K562 (cell line): Measurements from ENCODE around the gene OTOA. TPM values are rescaled to one million over a fixed set of nuclear protein-coding genes. Genes with fewer than 3 reads are reported as not detected.

Experiments used
- ATAC-seq: fragments of 200-7000 bp; cut with Tn5 transposase; 3 replicates; pipeline ENCODE4 v1.9.1; 2020; ENCODE audit warnings: moderate library complexity
- BruUV-seq: library from RNA; stranded (reverse); fragments of 400-500 nt; replicated peaks from 2 replicates; lab custom pipeline; 2021; lab: Mats Ljungman, UMichigan
- CTCF ChIA-PET: fragments of 300-600 bp; formaldehyde crosslinking; extraction: SDS; loops from one replicate; lab custom pipeline; 2021; ENCODE audit warnings: low intra/inter-chr PET ratio; lab: Yijun Ruan, JAX
- POLR2A ChIA-PET: fragments of 300-600, 350-650 bp; sonication (Branson Sonifier 250); formaldehyde crosslinking; extraction: SDS; loops from one replicate; lab custom pipeline; 2021; ENCODE audit warnings: antibody characterized with exemption, inconsistent platforms; lab: Yijun Ruan, JAX
- DNase-seq, 4 experiments: peaks; one replicate each; pipeline versions ENCODE4 v3.0.0 to v3.0.0-alpha.2; 2011 to 2018; ENCODE audit warnings: low spot score in 3 of 4, mixed read lengths in 3 of 4; ENCODE audit errors: extremely low read depth in 1 of 4
- FAIRE-seq: peaks from 2 replicates; lab custom pipeline; 2011; peaks lifted over from hg19 to GRCh38; lab: Jason Lieb, UNC
- H2AFZ ChIP-seq: 2 replicates; pipeline ENCODE4 v1.6.0; 2011; ENCODE audit warnings: low read depth, low read length, control low read depth, inconsistent platforms
- H3K27ac ChIP-seq: fragments of 200-600 bp; 3 replicates; pipeline ENCODE4 v1.8.0; 2011; ENCODE audit warnings: low read depth, mild to moderate bottlenecking, control low read depth, inconsistent platforms, low read length, moderate library complexity, mixed read lengths; ENCODE audit errors: extremely low read depth
- H3K27me3 ChIP-seq, 2 experiments: fragments of 300-600 bp in 1 of 2; 2 replicates in 1 of 2; 3 replicates in 1 of 2; pipeline versions ENCODE4 v1.6.0 to v1.8.0; 2011; ENCODE audit warnings: inconsistent platforms in 2 of 2, low read length in 2 of 2, mild to moderate bottlenecking in 1 of 2, mixed read lengths in 1 of 2, moderate library complexity in 1 of 2; ENCODE audit not compliant: control insufficient read depth in 2 of 2, insufficient read depth in 2 of 2
- H3K36me3 ChIP-seq: fragments of 300-600 bp; 3 replicates; pipeline ENCODE4 v1.8.0; 2011; ENCODE audit warnings: mild to moderate bottlenecking, low read length, inconsistent platforms; ENCODE audit not compliant: control insufficient read depth, insufficient read depth
- H3K4me1 ChIP-seq, 2 experiments: fragments of 200-600 bp in 1 of 2; replicated peaks in 1 of 2; 2 replicates in 1 of 2; 3 replicates in 1 of 2; pipeline versions ENCODE4 v1.5.1 to v1.8.0; 2011; ENCODE audit warnings: inconsistent platforms in 2 of 2, low read length in 2 of 2, mild to moderate bottlenecking in 1 of 2, mixed read lengths in 1 of 2, moderate library complexity in 1 of 2; ENCODE audit not compliant: control insufficient read depth in 2 of 2, insufficient read depth in 2 of 2
- H3K4me2 ChIP-seq: 2 replicates; pipeline ENCODE4 v1.6.1; 2011; ENCODE audit warnings: low read length, control low read depth, inconsistent platforms, mixed read lengths; ENCODE audit not compliant: insufficient read depth
- H3K4me3 ChIP-seq: fragments of 200-600 bp; sonication (generic), shearing (Covaris generic); 2 replicates; pipeline ENCODE4 v1.5.1; 2016; ENCODE audit warnings: control low read depth, inconsistent platforms
- H3K79me2 ChIP-seq: fragments of 200-600 bp; 3 replicates; pipeline ENCODE4 v1.8.0; 2011; ENCODE audit warnings: low read length, inconsistent platforms; ENCODE audit not compliant: control insufficient read depth, insufficient read depth
- H3K9ac ChIP-seq, 2 experiments: 2 replicates each; pipeline versions ENCODE4 v1.6.0 to v1.6.1; 2011; ENCODE audit warnings: low read depth in 2 of 2, low read length in 2 of 2, control low read depth in 1 of 2, inconsistent platforms in 1 of 2, mild to moderate bottlenecking in 1 of 2, mixed read lengths in 1 of 2; ENCODE audit not compliant: insufficient read depth in 1 of 2
- H3K9me1 ChIP-seq: one replicate; pipeline ENCODE4 v1.6.0; 2011; ENCODE audit warnings: inconsistent platforms, mild to moderate bottlenecking, low read length, moderate library complexity; ENCODE audit not compliant: control insufficient read depth, insufficient read depth
- H3K9me3 ChIP-seq: replicated peaks from 2 replicates; pipeline ENCODE4 v1.5.1; 2011; ENCODE audit warnings: low read depth, low read length, inconsistent platforms; ENCODE audit not compliant: control insufficient read depth, insufficient read depth
- H4K20me1 ChIP-seq: replicated peaks from 2 replicates; pipeline ENCODE4 v1.6.1; 2011; ENCODE audit warnings: low read length, inconsistent platforms, mixed read lengths; ENCODE audit not compliant: control insufficient read depth, insufficient read depth
- ELF1 ChIP-seq: fragments of 200-800 bp; sonication (Bioruptor generic); IDR thresholded peaks from 2 replicates; pipeline ENCODE4 v1.6.1; 2016; ENCODE audit warnings: missing genetic modification characterization, missing compliant biosample characterization
- ELF4 ChIP-seq: fragments of 450-650 bp; formaldehyde crosslinking; IDR thresholded peaks from 2 replicates; pipeline ENCODE4 v1.4.0; 2022; ENCODE audit warnings: missing genetic modification characterization
- GABPB1 ChIP-seq: sonication (generic); formaldehyde crosslinking; IDR thresholded peaks from 2 replicates; pipeline ENCODE4 v1.8.0; 2022; ENCODE audit warnings: mild to moderate bottlenecking, missing genetic modification reagents
- KDM5B ChIP-seq: fragments of 200-600 bp; sonication (generic); IDR thresholded peaks from 2 replicates; pipeline ENCODE4 v1.6.1; 2012; ENCODE audit warnings: low read depth, mild to moderate bottlenecking, moderate library complexity, low read length, control low read depth, inconsistent platforms; ENCODE audit not compliant: insufficient replicate concordance
- ZNF23 ChIP-seq: fragments of 250-450 bp; sonication (Bioruptor Pico); IDR thresholded peaks from 2 replicates; pipeline ENCODE4 v1.4.0; 2020; ENCODE audit warnings: mild to moderate bottlenecking
- ZNF347 ChIP-seq: fragments of 450-650 bp; formaldehyde crosslinking; IDR thresholded peaks from 2 replicates; pipeline ENCODE4 v1.4.0; 2020; ENCODE audit warnings: low read depth, mild to moderate bottlenecking, moderate library complexity
- ZNF778 ChIP-seq: fragments of 450-650 bp; formaldehyde crosslinking; IDR thresholded peaks from 2 replicates; pipeline ENCODE4 v1.4.0; 2020; ENCODE audit warnings: mild to moderate bottlenecking, moderate library complexity
- ZZZ3 ChIP-seq: fragments of 450-650 bp; IDR thresholded peaks from 2 replicates; pipeline ENCODE4 v1.6.1; 2016; ENCODE audit warnings: antibody characterized with exemption, mild to moderate bottlenecking, moderate library complexity
- WGBS: fragments of 100-300 bp; shearing (Covaris generic); methylation state at CpG from one replicate; pipeline ENCODE4 v1.1.6; 2016; ENCODE audit warnings: low coverage, mixed read lengths; ENCODE audit not compliant: insufficient coverage; ENCODE audit errors: missing lambda C conversion rate; 5-methylcytosine and 5-hydroxymethylcytosine counted together
- in situ Hi-C: fragments of 300-500 bp; cut with MboI; formaldehyde crosslinking; loops from 4 replicates; pipeline ENCODE4 v1.15.0; 2018; ENCODE audit warnings: inconsistent platforms, mixed read lengths
- intact Hi-C: fragments of 100-400 bp; cut with micrococcal nuclease; formaldehyde crosslinking; loops from 2 replicates; pipeline ENCODE4 v1.14.2; 2022
- polyA plus RNA-seq, 8 experiments: library from polyadenylated mRNA; depleted of rRNA in 4 of 8; stranded (reverse) in 5 of 8; unstranded in 3 of 8; fragments of >200 nt; fragmentation: Nextera tagmentation in 2 of 8; fragmentation: Illumina TruSeq in 1 of 8; extraction: Ambion mirVana in 2 of 8; extraction: Trizol in 1 of 8; gene quantifications; 2 replicates each; pipeline versions ENCODE4 v1.2.1 to v1.2.3, GENCODE V29; 2011 to 2014; ENCODE audit warnings: inconsistent platforms in 1 of 8, missing spikeins in 1 of 8
- total RNA-seq, 7 experiments: library from RNA; depleted of rRNA in 6 of 7; stranded (reverse); fragments of >200 nt in 6 of 7; fragmentation: Illumina TruSeq in 2 of 7; extraction: Trizol in 2 of 7; gene quantifications; 2 replicates each; pipeline versions ENCODE4 v1.2.1 to v1.2.3, GENCODE V29; 2011 to 2021; ENCODE audit warnings: low replicate concordance in 1 of 7
- TF ChIP-seq, protein P1 (sequence below): IDR thresholded peaks from 2 replicates; pipeline ENCODE4 v1.6.1; 2014; ENCODE audit warnings: antibody characterized with exemption
- TF ChIP-seq, protein P2 (sequence below): fragments of 150-350 bp; IDR thresholded peaks from 2 replicates; pipeline ENCODE4 v1.6.1; 2014; ENCODE audit warnings: low read depth, mild to moderate bottlenecking, low read length, borderline replicate concordance

OTOA gene
- total and polyA plus RNA-seq, 9 of the 15 experiments (the other 6 are each of a cell fraction or from before 2014, with no cell fraction given) = 0.04 TPM; not detected in 8

DNA sequence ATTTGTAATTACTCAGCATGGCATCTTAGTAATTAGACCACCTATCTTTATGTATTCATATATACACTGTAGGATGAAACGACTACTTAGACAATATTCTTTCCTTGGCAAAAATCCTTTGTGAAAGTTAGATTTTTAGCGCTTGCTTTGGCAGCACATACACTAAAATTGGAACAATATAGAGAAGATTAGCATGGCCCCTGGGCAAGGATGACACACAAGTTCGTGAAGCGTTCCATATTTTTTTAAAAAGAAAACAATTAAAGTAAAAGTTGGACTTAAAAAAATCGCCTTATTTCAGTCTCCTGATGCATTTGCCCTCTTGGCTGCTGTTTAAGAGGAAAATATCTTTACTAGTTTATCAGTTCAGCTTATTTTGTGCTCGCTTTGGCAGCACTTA lies 21.9 kb upstream of the OTOA start:
- intact Hi-C loops = no loop called here
- no peaks in the 10 kb centered on the region for H3K27me3 ChIP-seq
- no peaks in the 10 kb centered on the region; a peak in 3 of 5 replicates for H3K4me1 ChIP-seq
- ATAC-seq (no peak), DNase-seq (no peak), FAIRE-seq (peak; percentile 35)
- H4K20me1 ChIP-seq = 0 out of 2 replicates have a peak, but pooled peaks cover 3% of the 10 kb centered on the region
- no peak overlapping the region for H3K9ac ChIP-seq
- 67% methylated on average over 6 of the region's 6 CpGs for WGBS
- H3K79me2 ChIP-seq = no peaks in the 10 kb centered on the region
- ChIA-PET CTCF (interaction anchor here (2.3 kb wide), 1 partner anchor 58 kb away, joined by 34 read pairs; no protein-coding TSS in a partner anchor), POLR2A (interaction anchor here (0.6 kb wide), 1 partner anchor 53 kb away, joined by 3 read pairs; no protein-coding TSS in a partner anchor)
- H2AFZ ChIP-seq = no peak overlapping the region
- TF ChIP-seq ZNF23 (no peak), GABPB1 (no peak), ZNF347 (no peak), ZNF778 (no peak), ELF4 (CRISPR knock-in tag) (no peak), ZZZ3 (no peak), KDM5B (no peak), ELF1 (tag) (no peak)
- TF ChIP-seq, protein P1, sequence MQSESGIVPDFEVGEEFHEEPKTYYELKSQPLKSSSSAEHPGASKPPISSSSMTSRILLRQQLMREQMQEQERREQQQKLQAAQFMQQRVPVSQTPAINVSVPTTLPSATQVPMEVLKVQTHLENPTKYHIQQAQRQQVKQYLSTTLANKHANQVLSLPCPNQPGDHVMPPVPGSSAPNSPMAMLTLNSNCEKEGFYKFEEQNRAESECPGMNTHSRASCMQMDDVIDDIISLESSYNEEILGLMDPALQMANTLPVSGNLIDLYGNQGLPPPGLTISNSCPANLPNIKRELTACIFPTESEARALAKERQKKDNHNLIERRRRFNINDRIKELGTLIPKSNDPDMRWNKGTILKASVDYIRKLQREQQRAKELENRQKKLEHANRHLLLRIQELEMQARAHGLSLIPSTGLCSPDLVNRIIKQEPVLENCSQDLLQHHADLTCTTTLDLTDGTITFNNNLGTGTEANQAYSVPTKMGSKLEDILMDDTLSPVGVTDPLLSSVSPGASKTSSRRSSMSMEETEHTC = no peak
- TF ChIP-seq, protein P2, sequence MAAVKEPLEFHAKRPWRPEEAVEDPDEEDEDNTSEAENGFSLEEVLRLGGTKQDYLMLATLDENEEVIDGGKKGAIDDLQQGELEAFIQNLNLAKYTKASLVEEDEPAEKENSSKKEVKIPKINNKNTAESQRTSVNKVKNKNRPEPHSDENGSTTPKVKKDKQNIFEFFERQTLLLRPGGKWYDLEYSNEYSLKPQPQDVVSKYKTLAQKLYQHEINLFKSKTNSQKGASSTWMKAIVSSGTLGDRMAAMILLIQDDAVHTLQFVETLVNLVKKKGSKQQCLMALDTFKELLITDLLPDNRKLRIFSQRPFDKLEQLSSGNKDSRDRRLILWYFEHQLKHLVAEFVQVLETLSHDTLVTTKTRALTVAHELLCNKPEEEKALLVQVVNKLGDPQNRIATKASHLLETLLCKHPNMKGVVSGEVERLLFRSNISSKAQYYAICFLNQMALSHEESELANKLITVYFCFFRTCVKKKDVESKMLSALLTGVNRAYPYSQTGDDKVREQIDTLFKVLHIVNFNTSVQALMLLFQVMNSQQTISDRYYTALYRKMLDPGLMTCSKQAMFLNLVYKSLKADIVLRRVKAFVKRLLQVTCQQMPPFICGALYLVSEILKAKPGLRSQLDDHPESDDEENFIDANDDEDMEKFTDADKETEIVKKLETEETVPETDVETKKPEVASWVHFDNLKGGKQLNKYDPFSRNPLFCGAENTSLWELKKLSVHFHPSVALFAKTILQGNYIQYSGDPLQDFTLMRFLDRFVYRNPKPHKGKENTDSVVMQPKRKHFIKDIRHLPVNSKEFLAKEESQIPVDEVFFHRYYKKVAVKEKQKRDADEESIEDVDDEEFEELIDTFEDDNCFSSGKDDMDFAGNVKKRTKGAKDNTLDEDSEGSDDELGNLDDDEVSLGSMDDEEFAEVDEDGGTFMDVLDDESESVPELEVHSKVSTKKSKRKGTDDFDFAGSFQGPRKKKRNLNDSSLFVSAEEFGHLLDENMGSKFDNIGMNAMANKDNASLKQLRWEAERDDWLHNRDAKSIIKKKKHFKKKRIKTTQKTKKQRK = no peak
- no peak overlapping the region for H3K27ac ChIP-seq
- H3K4me2 ChIP-seq = no peak overlapping the region
- in situ Hi-C loops = no loop called here
- no peak overlapping the region for H3K4me3 ChIP-seq
- H3K9me1 ChIP-seq = no peaks in the 10 kb centered on the region
- no peaks in the 10 kb centered on the region for H3K9me3 ChIP-seq
- peaks cover under 1% of the 10 kb centered on the region; the same call in 1 of the 3 replicates for H3K36me3 ChIP-seq
- no TSS peak for BruUV-seq
